ENCODE data around the gene DHRS7B. TPM values are rescaled to one million over a fixed set of nuclear protein-coding genes. Genes with fewer than 3 reads are reported as not detected.

The DHRS7B gene, protein sequence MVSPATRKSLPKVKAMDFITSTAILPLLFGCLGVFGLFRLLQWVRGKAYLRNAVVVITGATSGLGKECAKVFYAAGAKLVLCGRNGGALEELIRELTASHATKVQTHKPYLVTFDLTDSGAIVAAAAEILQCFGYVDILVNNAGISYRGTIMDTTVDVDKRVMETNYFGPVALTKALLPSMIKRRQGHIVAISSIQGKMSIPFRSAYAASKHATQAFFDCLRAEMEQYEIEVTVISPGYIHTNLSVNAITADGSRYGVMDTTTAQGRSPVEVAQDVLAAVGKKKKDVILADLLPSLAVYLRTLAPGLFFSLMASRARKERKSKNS
- total RNA-seq (7.7 and 15.5 TPM in 2 replicates), polyA plus RNA-seq (15.7 and 21.5 TPM in 2 replicates), polyA minus RNA-seq (ENCODE audit: low replicate concordance) (27.5 and 71.1 TPM in 2 replicates)
- 20.7 and 24.7 TPM in 2 replicates for polyA plus RNA-seq (2012)

DNA sequence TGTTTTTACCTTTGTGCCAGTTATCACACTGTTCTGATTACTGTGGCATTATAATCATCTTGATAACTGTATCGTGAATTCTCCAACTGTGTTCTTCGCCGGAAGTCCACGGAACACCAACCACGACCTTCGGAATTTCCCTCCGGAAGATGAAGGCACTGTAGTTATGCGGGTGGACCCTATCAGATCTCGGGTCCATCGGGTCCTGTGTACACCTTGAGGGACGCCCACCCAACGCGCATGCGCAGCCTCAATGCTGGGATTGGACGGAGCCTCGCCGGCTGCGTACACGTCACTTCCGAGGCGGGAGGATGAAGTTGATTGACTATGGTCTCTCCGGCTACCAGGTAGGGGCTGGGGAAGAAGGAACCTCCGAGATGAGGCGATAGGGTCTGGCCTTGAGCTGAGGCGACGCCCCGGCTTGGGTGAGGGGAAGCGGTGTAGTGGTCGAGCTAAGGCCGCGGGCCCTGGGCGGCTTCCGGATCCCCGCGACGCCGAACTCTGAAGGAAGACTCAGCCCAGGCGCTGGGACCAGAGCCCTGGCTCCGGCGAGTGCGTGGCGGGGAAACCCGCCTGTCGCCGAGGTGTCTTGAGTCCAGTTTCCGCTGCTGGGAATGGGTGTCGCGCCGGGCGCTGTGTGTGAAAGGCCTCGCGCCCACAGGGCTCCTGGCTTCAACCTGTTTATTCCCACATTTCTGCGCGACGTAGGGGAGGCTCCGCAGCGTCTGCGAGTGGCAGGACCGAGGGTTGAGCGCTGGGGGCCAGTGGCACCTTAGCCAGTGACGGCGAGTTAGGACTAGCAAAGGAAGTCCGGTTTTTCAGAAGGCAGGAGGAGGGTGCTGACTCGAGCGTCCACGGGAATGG is at the start of gene DHRS7B:
Gene DHRS7B, plus strand, starts transcription at position 320 of the 864 bp plus-strand sequence. Its CDS starts 8 bp downstream, at position 328.
- peak within 1 kb of the TSS; percentile 93 for H3K9ac ChIP-seq (ENCODE audit: insufficient read depth, low read length)
- DNase-seq (ENCODE audit: low read depth in 2 of 2): peak; percentile 86 to 87

DNA sequence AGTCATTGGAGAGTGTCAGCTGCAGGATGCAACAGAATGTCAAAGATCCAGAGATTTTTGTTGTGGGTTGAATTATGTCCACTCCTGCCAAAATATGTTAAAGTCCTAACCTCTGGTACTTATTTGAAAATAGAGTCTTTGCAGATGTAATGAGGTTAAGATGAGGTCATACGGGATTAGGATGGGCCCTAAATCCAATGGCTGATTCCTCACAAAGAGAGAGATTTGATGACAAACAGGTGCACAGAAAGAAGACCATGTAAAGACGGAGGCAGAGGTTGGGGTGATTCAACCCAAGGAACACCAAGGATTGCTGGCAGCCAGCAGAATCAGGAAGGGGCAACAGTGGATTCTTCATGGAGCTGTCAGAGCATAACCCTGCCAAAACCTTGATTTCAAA is 49.5 kb upstream of the DHRS7B start:
- no peak for DNase-seq (ENCODE audit: low read depth in 2 of 2)
- H3K36me3 ChIP-seq (ENCODE audit: control insufficient read depth, insufficient read depth, low read length): no peaks in the 10 kb centered on the region

More for the DNA sequence above, at the start of gene DHRS7B:
- H3K4me1 ChIP-seq (ENCODE audit: control insufficient read depth, extremely low read depth, insufficient read depth, low read length): no peaks in the 10 kb centered on the region
- H3K27me3 ChIP-seq (ENCODE audit: control insufficient read depth, insufficient read depth, low read length): no peaks in the 10 kb centered on the region
- TF ChIP-seq, protein P1, sequence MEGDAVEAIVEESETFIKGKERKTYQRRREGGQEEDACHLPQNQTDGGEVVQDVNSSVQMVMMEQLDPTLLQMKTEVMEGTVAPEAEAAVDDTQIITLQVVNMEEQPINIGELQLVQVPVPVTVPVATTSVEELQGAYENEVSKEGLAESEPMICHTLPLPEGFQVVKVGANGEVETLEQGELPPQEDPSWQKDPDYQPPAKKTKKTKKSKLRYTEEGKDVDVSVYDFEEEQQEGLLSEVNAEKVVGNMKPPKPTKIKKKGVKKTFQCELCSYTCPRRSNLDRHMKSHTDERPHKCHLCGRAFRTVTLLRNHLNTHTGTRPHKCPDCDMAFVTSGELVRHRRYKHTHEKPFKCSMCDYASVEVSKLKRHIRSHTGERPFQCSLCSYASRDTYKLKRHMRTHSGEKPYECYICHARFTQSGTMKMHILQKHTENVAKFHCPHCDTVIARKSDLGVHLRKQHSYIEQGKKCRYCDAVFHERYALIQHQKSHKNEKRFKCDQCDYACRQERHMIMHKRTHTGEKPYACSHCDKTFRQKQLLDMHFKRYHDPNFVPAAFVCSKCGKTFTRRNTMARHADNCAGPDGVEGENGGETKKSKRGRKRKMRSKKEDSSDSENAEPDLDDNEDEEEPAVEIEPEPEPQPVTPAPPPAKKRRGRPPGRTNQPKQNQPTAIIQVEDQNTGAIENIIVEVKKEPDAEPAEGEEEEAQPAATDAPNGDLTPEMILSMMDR (conservative IDR thresholded peaks at IDR 0.05 in 1 of 2, IDR thresholded peaks at IDR 0.05 in 1 of 2; ENCODE audit: low read depth in 1 of 2, low read length in 2 of 2): no peak
- TF ChIP-seq EZH2 (IDR thresholded peaks at IDR 0.05; ENCODE audit: low read length, missing control alignments): no peak
- H3K27ac ChIP-seq (ENCODE audit: insufficient read depth, low read length): peak within 1 kb of the TSS; percentile 87
- H3K79me2 ChIP-seq (ENCODE audit: control insufficient read depth, insufficient read depth, low read length): peaks cover 8% of the 10 kb centered on the region
- H3K9me3 ChIP-seq (ENCODE audit: control insufficient read depth, insufficient read depth, low read depth, low read length): no peaks in the 10 kb centered on the region
- H3K4me2 ChIP-seq (ENCODE audit: extremely low read depth, insufficient read depth, low read length): peak within 1 kb of the TSS; percentile 99
- H4K20me1 ChIP-seq (ENCODE audit: control insufficient read depth, extremely low read depth, insufficient read depth, low read length): no peaks in the 10 kb centered on the region
- H2AFZ ChIP-seq (ENCODE audit: low read length): peak within 1 kb of the TSS; percentile 89
- H3K36me3 ChIP-seq (ENCODE audit: control insufficient read depth, insufficient read depth, low read length): no peaks in the 10 kb centered on the region
- H3K4me3 ChIP-seq (replicated peaks in 1 of 4; ENCODE audit: control extremely low read depth in 1 of 4, insufficient read depth in 1 of 4, low read depth in 3 of 4, low read length in 4 of 4): peak within 1 kb of the TSS; percentile 76 to 91 (median 82)

More for the DNA sequence above, 49.5 kb upstream of the DHRS7B start:
- Histone ChIP-seq H3K4me3 (replicated peaks in 1 of 4; ENCODE audit: control extremely low read depth in 1 of 4, insufficient read depth in 1 of 4, low read depth in 3 of 4, low read length in 4 of 4) (no peak overlapping the region), H3K9me3 (ENCODE audit: control insufficient read depth, insufficient read depth, low read depth, low read length) (no peaks in the 10 kb centered on the region), H2AFZ (ENCODE audit: low read length) (no peak overlapping the region), H3K79me2 (ENCODE audit: control insufficient read depth, insufficient read depth, low read length) (no peaks in the 10 kb centered on the region), H3K9ac (ENCODE audit: insufficient read depth, low read length) (no peak overlapping the region), H3K27me3 (ENCODE audit: control insufficient read depth, insufficient read depth, low read length) (peaks cover 5% of the 10 kb centered on the region), H4K20me1 (ENCODE audit: control insufficient read depth, extremely low read depth, insufficient read depth, low read length) (no peaks in the 10 kb centered on the region), H3K27ac (ENCODE audit: insufficient read depth, low read length) (no peak overlapping the region), H3K4me2 (ENCODE audit: extremely low read depth, insufficient read depth, low read length) (no peak overlapping the region), H3K4me1 (ENCODE audit: control insufficient read depth, extremely low read depth, insufficient read depth, low read length) (no peaks in the 10 kb centered on the region)
- TF ChIP-seq, protein P1 (conservative IDR thresholded peaks at IDR 0.05 in 1 of 2, IDR thresholded peaks at IDR 0.05 in 1 of 2; ENCODE audit: low read depth in 1 of 2, low read length in 2 of 2): no peak
- TF ChIP-seq EZH2 (IDR thresholded peaks at IDR 0.05; ENCODE audit: low read length, missing control alignments): no peak
